NK-92 (cell line): ENCODE measurements around the gene EMP1.

Experiments used
- DNase-seq: peaks from one replicate; lab custom pipeline; 2025; ENCODE audit not compliant: unreplicated experiment; lab: John Stamatoyannopoulos, UW

Gene EMP1

DNA sequence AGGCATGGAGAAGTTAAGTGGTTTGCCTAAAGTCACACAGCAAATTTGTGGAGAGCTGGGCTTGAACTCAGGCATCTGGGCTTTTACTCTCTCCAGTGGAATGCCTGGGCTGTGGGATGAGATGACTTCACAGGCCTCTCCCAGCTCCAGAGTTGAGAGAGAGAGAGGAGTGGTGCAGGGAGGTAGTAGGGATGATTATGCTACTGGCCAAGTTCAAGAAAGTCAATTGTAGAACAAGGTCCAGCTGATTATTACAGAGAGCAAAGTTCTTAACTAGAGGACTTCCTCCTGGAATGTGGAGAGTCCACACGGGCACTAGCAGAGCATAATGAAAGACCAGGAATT, 769 bp upstream of the EMP1 start:
- no peak for DNase-seq

DNA sequence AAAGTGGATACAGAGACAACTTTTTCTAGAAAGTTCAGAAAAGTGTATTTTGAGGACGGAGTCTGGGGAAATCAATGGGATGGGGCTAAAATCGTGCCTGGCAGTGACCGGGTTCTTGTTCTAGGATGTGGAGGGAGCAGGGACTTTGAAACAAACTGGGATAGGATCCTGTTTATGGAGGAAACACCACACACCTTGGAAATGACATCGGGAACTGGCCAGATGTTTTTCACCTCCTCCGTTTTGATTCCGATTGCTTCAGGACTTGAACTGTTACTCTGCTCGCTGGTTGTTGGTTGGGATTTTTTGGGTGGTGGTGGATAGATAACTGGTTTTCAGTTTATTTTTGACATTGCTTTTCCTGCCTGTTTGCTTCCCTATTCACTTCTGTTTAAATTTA, 506 bp downstream of the EMP1 start:
- DNase-seq = no peak

DNA sequence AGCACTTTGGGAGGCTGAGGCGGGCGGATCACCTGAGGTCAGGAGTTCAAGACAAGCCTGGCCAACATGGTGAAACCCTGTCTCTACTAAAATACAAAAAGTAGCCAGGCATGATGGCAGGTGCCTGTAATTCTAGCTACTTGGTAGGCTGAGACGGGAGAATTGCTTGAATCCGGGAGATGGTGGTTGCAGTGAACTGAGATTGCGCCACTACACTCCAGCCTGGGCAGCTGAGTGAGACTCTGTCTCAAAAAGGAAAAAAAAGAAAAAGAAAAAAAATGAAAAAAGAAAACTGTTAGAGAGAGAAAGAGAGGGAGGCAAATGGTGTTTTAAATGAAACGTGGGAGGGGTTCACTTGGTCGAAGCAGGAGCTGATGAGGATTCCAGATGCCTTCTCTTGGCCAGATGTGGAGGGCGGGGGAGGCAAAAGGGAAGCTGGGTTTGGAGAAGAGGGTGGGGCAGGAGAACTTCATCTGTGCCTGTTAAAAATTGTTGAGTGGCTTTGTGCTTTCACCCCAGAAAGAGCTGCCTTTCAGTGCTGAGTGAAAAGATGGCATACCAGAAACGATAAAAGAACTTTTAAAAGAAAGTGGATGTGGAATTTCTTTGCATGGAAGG, 1.1 kb downstream of the EMP1 start:
- no peak for DNase-seq

DNA sequence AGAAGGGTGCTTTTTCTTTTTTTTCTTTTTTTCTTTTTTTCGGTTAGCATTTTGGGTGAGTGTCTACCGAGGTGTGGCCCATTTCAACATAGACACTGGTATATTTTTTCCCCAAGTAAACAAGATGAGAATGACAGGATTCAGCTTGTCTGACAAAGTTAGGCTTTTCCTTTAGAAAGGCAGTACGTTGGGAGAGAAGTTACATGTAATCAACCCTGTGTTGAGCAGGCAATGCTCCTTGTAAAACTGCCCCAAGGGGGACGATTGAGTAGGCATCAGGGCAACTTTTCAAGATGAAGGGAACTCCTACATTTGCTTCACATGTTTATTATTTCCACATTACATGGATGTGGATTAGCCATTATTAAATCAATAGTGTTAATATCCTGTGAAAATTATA, 1.7 kb downstream of the EMP1 start:
- DNase-seq = no peak

DNA sequence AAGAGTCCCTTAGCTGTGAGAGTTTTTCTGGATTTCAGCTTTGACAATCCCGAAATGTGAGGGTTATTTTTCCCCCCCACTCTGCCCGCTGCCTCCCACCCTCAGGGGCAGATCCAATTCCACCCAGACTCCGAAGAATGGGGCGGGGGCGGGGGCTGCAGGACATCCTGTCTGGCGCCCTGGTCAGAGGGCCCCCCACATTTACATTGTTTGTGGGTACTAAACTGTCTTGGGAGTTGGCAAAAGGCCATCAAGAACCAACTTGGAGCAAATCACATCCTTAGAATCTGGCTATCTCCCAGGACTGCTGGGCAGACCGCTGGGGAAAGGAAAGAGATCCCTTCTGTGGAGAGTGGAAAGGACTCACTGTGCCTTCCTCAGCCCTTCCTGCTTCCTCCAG, 2.4 kb downstream of the EMP1 start:
- no peak for DNase-seq

DNA sequence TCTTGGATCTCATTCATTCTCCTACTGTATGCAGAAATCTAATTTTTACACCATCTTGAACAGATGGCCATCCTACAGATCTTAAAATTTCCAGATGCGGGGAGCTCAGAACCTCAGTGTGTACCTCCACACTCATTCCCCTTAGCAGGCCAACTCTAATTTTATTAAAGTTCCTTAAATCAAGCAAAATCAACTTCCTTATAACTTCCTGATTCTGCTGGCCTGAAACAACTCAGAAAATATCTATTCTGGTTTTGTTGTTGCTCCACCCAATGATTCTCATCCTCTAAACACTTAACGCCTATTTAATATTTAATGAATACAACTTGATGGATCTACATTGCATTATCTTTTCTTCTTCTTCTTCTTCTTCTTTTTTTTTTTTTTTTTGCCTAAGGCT, 3.1 kb downstream of the EMP1 start:
- DNase-seq = no peak

DNA sequence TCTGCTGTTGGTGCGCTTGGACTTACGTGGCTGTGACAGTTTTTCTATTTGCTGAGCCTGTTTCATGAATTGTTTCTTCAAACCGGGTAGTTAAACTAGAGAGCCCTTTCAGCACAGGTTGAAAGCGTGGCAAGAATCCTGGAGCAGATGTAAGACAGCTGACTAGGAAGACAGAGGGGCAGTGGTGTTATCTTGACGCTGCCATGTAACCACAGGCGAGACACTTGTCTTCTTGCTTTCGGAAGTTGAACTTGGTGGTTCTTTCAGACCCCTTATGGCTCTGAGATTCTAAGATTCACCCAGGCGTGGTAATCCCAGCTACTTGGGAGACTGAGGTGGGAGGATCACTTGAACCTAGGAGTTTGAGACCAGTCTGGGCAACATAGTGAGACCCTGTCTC, 4.3 kb downstream of the EMP1 start:
- DNase-seq = no peak

DNA sequence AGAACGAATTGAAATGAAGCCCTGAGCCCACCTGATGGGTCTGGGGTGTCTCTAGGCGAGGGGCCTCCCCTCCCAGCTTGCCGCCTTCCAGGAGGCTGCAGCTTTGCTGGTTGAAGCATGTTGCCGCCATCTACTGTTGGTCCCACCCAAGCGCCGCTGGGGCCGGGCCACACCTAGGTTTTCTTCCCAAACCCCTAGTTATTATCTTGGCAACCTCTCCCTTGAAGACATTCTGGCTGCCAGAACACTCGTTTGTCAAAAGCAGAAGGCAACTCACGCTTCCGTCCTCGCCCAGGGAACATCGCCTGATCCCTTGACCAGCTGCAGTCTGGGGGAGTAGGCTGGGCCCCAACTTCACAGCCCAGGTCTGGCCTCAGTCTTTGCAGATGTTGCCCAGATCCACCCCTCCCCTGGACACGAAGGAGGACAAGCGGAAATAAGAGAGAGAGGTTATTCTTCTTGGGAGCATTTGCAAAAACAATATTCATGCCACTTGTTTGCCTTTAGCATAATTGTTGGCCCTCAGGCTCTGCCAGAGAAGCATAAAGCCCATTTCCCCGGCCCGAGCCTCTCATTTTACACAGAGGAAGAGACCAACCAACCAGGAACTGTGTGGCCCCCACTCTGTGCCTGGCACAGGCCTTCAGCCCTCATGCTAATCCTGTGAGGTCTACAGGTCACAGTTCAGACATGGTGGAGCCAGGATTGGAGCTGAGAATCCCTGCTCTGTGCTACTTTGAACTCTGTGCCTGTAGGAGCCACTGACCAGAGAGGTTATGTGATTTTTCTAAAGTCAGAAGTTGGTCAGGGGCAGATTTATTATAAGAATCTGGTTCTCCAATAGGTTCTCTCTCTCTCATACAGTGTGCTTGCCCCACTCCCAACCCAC, 6.8 kb downstream of the EMP1 start:
- no peak for DNase-seq

DNA sequence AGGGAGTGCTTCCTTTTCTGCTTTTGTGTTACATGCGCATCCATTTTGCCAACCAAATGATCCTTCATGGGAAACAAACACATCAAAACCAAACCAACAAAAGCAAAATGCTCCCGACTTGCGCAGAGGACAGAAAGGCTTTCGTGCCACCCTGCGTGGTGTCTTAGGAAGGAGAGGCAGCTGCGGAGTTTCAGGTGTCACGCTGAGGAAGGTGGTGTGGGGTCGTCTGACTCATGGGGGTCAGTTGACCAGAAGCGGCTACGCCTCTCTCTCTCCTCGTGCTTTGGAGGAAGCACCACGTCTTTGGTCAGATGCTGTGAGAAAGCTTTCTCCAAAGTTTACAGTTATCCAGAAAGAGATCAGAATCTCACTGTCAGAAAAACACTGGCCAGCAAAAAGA, 7.9 kb downstream of the EMP1 start:
- no peak for DNase-seq

DNA sequence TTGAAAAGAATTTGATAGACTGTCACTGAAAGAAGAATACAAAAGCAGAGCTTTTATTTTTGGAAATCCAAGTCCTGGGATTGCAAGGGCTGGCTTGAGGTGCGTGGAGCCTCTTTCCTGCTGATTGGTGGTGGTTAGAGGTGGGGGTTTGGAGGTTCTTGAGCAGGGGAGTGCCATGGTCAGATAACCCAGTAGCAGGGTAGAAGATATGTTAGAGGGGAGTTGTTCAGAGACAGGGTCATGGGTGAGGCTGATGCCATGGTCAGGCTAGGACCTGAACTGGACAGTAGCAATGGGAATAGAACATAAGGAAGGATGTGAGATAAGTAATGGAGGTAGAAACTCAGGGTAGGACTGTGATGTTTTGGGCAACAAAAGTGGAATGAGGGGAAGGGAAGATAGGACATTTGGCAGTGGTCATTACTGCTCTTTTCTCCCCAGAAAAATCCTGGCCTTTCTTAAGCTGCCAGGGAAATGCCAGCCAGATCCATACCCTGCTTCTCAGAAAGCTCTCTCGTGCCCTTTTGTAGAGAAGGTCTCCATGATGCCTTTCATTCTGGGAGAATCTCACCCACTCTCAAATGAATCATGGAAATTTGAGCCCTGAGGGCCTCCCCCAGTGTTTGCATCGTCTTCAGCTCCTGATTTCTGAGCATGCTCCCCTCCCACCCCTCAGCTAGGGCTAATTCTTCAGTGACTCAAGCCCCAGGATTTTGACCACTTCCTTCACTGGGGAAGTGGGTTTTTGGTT, 9.5 kb downstream of the EMP1 start:
- no peak for DNase-seq

DNA sequence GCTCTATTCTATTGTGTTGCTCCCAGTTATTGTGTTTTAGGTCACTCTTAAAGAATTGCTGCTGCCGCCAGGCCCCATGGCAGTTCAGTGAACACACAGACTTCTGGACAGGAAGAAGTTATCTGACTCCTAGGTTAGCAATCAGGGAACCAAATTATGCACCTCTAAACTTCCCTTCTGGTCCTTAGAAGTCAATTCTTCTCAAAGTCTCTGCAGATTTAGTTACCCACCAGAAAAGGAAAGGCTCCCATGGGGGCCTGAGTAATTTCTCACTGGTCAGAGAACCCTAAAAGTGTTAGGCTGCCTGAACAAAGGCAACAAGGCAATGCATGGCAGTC, 10.0 kb downstream of the EMP1 start:
- DNase-seq = no peak

DNA sequence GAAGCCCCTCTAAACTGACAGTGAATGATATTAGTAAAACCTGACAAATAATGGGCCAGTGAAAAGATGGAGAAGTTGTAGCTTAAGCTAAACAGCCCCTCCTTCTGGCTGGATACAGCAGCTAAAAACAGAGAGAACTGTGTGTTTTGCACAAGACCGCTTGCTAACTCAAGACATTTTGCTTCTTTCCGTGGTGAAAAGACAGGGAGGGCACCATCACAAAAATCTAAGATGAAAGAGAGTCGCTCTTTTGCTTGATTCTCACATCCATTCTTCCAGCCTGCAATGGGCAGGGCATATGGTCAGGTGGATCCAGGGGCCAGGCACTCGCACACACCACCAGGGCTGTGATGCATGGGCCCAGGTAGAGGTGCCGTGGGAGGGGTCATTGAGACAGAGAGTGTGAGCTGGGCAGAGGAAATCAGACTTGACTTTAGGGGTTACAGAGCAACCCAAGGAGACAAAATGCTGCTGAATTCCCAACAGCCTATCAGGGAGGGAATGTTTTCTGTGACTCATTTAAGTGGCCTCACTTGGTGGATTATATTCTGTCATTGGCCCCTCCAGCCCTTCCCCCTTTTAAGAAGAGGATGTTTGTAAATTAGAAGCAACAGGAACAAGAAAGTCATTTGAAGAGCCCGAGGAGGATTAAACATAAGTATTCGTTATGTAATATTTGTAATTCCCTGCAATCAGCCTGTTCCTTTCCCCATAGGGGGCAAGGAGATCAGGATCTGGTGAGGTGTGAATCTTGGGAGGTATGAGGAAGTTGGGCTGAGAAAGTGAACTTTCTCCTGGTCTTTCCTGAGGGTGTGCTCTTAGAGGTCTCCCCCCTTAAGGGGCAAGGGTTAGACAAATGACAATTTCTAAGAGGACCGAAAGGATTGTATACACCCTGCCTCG, 12.3 kb downstream of the EMP1 start:
- DNase-seq = no peak

DNA sequence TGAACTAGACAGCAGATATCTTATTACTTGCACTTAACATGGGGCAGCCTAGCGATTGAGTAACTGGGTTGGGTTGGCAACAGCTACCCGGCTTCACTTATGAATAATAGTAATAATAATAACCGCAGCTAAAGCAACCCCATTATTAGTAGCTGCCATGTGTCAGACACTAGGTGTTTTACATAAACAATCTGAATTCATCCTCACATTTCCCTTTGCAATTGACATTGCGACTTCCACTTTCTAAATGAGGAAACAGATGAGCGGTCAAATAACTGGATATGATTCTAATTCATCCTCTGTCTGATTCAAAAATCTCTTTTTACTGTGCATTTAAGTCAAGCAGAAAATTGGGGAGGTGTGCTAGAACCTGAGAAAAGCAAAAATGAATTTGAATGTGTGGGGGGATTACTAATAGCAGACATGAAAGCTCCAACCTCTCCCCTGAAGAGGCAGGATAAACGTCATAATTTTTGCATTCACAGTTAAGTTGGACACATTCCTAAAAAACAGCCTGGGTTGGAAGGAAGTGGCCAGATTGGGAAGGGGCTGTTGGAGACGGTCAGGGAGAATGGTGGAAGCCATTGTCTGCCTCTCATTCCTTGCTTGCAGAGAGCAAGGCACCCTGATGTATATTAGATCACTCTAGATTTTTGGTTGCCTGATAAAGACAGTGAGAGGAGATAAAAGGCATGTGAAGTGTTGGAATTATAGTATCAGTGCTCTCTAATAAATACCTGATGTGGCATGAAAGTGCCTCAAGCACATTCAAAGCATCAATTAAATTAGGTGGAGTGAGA, 13.1 kb downstream of the EMP1 start:
- no peak for DNase-seq

DNA sequence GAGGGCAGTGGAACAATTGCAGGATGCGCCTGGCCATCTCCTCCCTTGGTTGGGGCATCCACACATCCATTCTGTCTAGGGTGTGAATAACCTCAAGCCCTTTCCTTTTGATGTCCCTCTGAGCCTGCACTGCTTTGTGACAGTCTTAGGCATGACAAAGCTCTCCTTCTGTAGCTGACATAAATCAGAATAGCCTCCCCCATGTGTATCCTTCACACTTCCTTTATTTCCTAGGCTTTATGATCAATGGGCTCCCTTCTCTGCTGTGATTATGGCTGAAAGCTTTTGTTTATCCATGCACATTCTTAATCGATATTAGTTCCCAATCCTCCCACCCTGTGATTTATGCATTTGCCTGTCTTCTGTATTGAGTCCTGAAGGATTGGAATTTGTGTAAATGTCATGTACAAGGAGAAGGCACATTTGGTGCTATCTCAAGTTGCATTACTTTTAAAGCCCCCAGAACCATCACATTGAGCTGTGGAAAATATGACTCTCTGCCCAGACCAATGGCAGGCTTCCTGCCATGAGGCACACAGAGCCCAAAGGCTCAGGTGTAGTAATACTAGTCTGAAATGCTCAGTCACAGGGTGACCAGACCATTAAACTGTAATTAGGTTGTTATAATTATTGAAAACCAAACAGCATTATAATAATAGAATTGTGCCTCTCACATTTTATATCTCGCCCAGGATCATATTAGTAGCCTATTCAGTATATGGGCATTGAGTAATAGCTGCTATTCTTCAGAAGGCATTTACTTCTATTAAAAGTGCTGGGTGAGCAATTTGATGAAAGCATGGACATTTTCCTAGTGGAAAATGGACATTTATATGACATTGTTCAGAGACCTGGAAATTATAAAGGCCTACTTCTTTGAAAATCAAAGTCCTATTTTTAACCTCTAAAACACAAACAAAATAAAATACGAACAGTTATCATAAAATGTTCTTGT, 14.0 kb downstream of the EMP1 start:
- no peak for DNase-seq

DNA sequence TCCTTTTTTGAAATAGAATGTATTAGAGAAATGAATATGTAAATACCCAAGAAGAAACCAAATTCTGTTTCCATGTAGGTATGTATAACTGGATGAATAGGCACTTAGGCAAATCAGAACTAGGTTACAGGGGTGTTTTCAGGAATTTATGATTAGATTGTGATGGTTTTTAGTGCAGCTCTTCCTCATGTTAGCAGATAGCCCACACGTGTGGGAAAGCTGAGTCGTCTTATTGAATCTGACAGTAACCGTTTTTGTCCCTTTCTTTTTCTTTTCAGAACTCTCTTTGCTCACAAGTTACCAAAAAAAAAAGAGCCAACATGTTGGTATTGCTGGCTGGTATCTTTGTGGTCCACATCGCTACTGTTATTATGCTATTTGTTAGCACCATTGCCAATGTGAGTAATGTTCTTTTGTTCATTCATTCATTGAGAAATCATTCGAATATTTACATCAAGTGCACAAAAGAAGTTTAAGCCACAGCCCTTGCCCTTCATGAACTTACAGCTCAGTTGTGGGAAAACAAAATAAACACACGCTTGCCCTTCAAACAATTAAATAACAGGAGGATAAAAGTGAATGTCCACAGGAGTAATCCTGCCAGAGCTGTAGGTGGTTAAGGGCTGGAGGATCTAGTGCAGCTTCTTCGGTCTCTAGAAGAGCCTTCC, 14.8 kb downstream of the EMP1 start:
- no peak for DNase-seq

DNA sequence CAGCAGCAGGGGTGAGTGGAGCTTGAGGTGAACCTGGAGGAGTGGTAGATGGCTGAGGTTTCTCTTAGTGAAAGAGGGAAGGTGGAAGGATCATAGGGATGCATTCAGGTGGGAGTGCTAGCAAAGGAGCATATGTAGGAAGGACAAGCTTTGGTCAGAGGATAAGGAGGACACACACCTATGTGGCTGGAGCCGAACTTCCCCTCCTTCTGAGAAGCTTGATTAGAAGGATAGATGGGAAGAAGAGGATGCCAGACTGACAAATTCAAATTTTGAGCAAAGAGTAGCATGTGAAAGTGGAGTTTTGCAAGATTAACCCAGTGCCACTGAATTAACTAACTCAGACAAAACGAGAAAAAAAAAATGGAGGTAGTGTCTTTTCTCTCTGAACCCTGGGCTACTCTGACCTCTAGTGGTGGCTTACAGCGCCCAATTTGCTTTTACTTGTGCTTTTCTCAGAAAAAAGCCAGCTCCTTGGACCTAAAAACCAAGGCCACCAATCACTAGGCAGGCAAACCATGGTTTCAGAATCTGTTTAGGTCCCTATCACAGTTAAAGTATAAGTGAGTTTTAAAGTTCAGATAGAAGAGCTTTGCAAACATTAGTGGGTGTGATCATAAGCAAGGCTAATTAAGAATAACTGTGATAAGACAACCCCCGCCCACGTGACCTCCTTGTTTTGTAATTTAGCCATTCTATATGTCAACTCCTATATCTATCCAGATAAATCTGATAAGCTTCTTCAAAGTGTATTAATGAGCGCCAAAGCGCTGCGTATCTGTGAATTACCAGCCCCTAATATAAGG, 15.5 kb downstream of the EMP1 start:
- DNase-seq = no peak

DNA sequence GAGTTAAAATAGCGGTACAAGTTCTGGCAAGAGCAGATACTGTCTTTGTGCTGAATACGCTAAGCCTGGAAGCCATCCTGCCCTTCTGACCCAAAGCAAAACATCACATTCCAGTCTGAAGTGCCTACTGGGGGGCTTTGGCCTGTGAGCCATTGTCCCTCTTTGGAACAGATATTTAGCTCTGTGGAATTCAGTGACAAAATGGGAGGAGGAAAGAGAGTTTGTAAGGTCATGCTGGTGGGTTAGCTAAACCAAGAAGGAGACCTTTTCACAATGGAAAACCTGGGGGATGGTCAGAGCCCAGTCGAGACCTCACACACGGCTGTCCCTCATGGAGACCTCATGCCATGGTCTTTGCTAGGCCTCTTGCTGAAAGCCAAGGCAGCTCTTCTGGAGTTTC, 18.5 kb downstream of the EMP1 start:
- DNase-seq = no peak

DNA sequence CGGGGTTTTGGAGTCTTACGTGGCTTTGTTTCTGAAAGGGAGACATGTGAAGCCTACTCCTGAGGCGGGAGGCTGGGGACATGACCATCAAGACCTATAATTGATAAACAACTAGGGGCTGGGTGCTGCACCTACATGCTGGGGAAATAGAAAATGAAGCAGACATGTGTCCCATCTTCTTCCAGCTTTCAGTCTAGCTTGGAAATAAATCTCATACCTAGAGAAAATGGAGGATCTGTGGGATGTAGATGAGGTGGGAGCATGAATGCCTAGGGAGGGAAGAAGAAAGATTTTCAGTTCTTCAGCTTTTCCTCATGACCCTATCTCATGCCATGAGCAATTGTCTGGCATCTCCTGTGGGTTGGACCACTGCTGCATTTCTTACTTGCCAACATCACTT, 22.1 kb downstream of the EMP1 start:
- no peak for DNase-seq
